Bronchial epithelial cell (primary cell): ENCODE measurements around the gene KLHL11. TPM values are rescaled to one million over a fixed set of nuclear protein-coding genes. Genes with fewer than 3 reads are reported as not detected.

ENCODE experiments used
- DNase-seq: peaks from one replicate; pipeline ENCODE4 v3.0.0-alpha.2; 2010; ENCODE audit warnings: low read depth
- FAIRE-seq: peaks from 2 replicates; lab custom pipeline; 2011; peaks lifted over from hg19 to GRCh38; lab: Jason Lieb, UNC
- H3K27me3 ChIP-seq: 2 replicates; pipeline ENCODE4 v1.5.1; 2011; ENCODE audit warnings: low read length; ENCODE audit not compliant: control insufficient read depth, insufficient read depth
- H3K36me3 ChIP-seq: 2 replicates; pipeline ENCODE4 v1.5.1; 2011; ENCODE audit warnings: low read length; ENCODE audit not compliant: control insufficient read depth, insufficient read depth
- H3K4me3 ChIP-seq: 2 replicates; pipeline ENCODE4 v1.5.1; 2011; ENCODE audit warnings: mild to moderate bottlenecking, low read depth, low read length, control low read depth
- total RNA-seq: library from RNA; depleted of rRNA; stranded (reverse); fragments of >200 nt; gene quantifications from 2 replicates; pipeline ENCODE4 v1.2.1, GENCODE V29; 2014
- TF ChIP-seq, protein P1 (sequence below): IDR thresholded peaks from 2 replicates; pipeline ENCODE4 v1.5.1; 2011; ENCODE audit warnings: mild to moderate bottlenecking, moderate library complexity, low read length, control low read depth, inconsistent platforms; ENCODE audit not compliant: insufficient read depth, severe bottlenecking

The KLHL11 gene
- total RNA-seq, 1 donor from 2014 or later, result 33.2 TPM

DNA sequence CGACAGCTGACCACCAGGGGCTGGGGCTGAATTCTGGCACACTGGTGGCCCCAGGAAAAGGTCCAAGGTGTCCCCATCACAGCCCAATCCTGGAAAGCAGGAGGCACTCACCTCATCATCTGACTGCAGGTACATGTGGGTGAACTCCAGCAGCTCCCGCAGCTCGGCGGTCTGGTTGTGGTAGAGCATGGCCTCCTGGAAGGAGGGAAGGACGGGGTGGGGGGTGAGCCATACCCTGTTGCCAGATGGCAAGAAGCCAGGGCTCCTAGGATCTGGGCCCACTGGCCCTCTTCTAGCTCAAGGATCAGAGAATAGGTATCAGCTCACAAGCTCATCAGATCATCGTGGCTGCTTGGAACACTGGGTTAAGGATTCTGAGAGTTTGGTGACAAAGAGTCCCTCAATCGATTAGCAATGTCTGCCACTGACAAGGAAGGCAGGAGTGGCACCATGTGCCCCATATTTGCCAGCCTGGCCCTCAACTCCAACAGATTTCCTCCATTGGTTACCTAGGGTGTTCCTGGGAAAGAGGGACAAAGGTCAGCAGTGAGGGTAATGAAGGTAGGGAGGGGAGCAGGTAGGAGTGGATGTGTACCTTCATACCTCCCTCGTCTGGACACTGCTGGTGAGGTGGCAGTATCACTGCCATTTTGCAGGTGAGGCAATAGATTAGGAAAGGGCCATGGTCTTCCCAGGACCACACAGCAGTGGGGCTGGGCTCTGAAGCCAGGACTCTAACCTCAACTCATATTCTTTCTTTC, 58.4 kb downstream of the KLHL11 start:
- peaks cover 11% of the 10 kb centered on the region for H3K36me3 ChIP-seq
- TF ChIP-seq, protein P1, sequence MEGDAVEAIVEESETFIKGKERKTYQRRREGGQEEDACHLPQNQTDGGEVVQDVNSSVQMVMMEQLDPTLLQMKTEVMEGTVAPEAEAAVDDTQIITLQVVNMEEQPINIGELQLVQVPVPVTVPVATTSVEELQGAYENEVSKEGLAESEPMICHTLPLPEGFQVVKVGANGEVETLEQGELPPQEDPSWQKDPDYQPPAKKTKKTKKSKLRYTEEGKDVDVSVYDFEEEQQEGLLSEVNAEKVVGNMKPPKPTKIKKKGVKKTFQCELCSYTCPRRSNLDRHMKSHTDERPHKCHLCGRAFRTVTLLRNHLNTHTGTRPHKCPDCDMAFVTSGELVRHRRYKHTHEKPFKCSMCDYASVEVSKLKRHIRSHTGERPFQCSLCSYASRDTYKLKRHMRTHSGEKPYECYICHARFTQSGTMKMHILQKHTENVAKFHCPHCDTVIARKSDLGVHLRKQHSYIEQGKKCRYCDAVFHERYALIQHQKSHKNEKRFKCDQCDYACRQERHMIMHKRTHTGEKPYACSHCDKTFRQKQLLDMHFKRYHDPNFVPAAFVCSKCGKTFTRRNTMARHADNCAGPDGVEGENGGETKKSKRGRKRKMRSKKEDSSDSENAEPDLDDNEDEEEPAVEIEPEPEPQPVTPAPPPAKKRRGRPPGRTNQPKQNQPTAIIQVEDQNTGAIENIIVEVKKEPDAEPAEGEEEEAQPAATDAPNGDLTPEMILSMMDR, result no peak
- no peak overlapping the region for H3K4me3 ChIP-seq
- no peak for FAIRE-seq
- no peaks in the 10 kb centered on the region for H3K27me3 ChIP-seq
- no peak for DNase-seq

Other genes with a start within 250 kb of the KLHL11 start
- 25,286 and 30,463 TPM in 2 replicates for gene KRT17, start 240.8 kb downstream of the KLHL11 start, total RNA-seq
- 191 and 204 TPM in 2 replicates for gene EIF1, start 176.5 kb downstream of the KLHL11 start, total RNA-seq
- gene GAST, start 153.1 kb downstream of the KLHL11 start, total RNA-seq, result 0.90 TPM in 1 of 2 replicates, not detected in the other
- 2.6 and 5.0 TPM in 2 replicates for gene HAP1, start 130.8 kb downstream of the KLHL11 start, total RNA-seq
- 227 and 407 TPM in 2 replicates for gene JUP, start 78.7 kb downstream of the KLHL11 start, total RNA-seq
- gene P3H4, start 53.5 kb downstream of the KLHL11 start, total RNA-seq, result 32.1 and 47.1 TPM in 2 replicates
- 64.1 and 81.6 TPM in 2 replicates for gene FKBP10, start 52.4 kb downstream of the KLHL11 start, total RNA-seq
- 81.2 and 124 TPM in 2 replicates for gene NT5C3B, start 29.2 kb downstream of the KLHL11 start, total RNA-seq
- under 0.01 and 0.13 TPM in 2 replicates for gene KLHL10, start 27.6 kb downstream of the KLHL11 start, total RNA-seq
- 78.5 and 121 TPM in 2 replicates for gene ACLY, start 53.5 kb upstream of the KLHL11 start, total RNA-seq
- 0.13 and 0.26 TPM in 2 replicates for gene ODAD4, start 65.2 kb upstream of the KLHL11 start, total RNA-seq
- gene CNP, start 101.4 kb upstream of the KLHL11 start, total RNA-seq, result 16.3 and 32.4 TPM in 2 replicates
- gene DNAJC7, start 152.0 kb upstream of the KLHL11 start, total RNA-seq, result 47.7 and 77.2 TPM in 2 replicates
- gene NKIRAS2, start 154.7 kb upstream of the KLHL11 start, total RNA-seq, result 13.7 and 31.1 TPM in 2 replicates
- gene C17orf113, start 185.2 kb upstream of the KLHL11 start, total RNA-seq, result 0.26 and 0.64 TPM in 2 replicates
- gene ZNF385C, start 233.1 kb upstream of the KLHL11 start, total RNA-seq, result under 0.01 and 0.26 TPM in 2 replicates
- 4.4 and 5.0 TPM in 2 replicates for gene DHX58, start 247.3 kb upstream of the KLHL11 start, total RNA-seq